Endodermal cell (in vitro differentiated cells): ENCODE results near the gene GPR15LG. TPM values are rescaled to one million over a fixed set of nuclear protein-coding genes. Genes with fewer than 3 reads are reported as not detected.
A peak's percentile ranks its signal among the peaks of the same experiment; 100 is the strongest.

ENCODE experiments used
- DNase-seq: peaks from one replicate; pipeline ENCODE4 v3.0.0-alpha.2; 2017
- H3K27ac ChIP-seq: 2 replicates; pipeline ENCODE4 v1.5.1; 2013; ENCODE audit warnings: mild to moderate bottlenecking, low read depth, low read length, moderate library complexity
- H3K27me3 ChIP-seq: 2 replicates; pipeline ENCODE4 v1.6.1; 2013; ENCODE audit warnings: mild to moderate bottlenecking, low read length, moderate library complexity; ENCODE audit not compliant: insufficient read depth, control insufficient read depth, poor library complexity, severe bottlenecking
- H3K36me3 ChIP-seq: 2 replicates; pipeline ENCODE4 v1.7.0; 2013; ENCODE audit warnings: mild to moderate bottlenecking, low read length, moderate library complexity; ENCODE audit not compliant: control insufficient read depth, insufficient read depth
- H3K4me1 ChIP-seq: one replicate; pipeline ENCODE4 v1.7.0; 2013; ENCODE audit warnings: low read length; ENCODE audit not compliant: control insufficient read depth, insufficient read depth
- H3K4me3 ChIP-seq: 2 replicates; pipeline ENCODE4 v1.5.1; 2013; ENCODE audit warnings: mild to moderate bottlenecking, low read length, moderate library complexity
- H3K9ac ChIP-seq: 2 replicates; pipeline ENCODE4 v1.6.1; 2013; ENCODE audit warnings: mild to moderate bottlenecking, low read length, moderate library complexity; ENCODE audit not compliant: poor library complexity, severe bottlenecking; ENCODE audit errors: extremely low read depth
- H3K9me3 ChIP-seq: 2 replicates; pipeline ENCODE4 v1.6.1; 2013; ENCODE audit warnings: mild to moderate bottlenecking, low read length, moderate library complexity; ENCODE audit not compliant: control insufficient read depth
- H3K27ac Mint-ChIP-seq: 2 replicates; pipeline ENCODE4 v1.8.0; 2020; ENCODE audit warnings: mixed read lengths
- H3K27me3 Mint-ChIP-seq: 2 replicates; pipeline ENCODE4 v1.8.0; 2021; ENCODE audit warnings: mild to moderate bottlenecking, mixed read lengths; ENCODE audit not compliant: insufficient read depth
- H3K36me3 Mint-ChIP-seq: 2 replicates; pipeline ENCODE4 v1.8.0; 2020; ENCODE audit warnings: low read depth, mixed read lengths
- H3K4me1 Mint-ChIP-seq: 2 replicates; pipeline ENCODE4 v1.8.0; 2020; ENCODE audit warnings: mixed read lengths
- H3K4me3 Mint-ChIP-seq: 2 replicates; pipeline ENCODE4 v1.8.0; 2020; ENCODE audit warnings: mild to moderate bottlenecking, moderate library complexity, mixed read lengths
- H3K9me3 Mint-ChIP-seq: 2 replicates; pipeline ENCODE4 v1.8.0; 2020; ENCODE audit warnings: mild to moderate bottlenecking, mixed read lengths
- WGBS, 2 experiments: methylation state at CpG; one replicate each; pipeline versions ENCODE4 v1.1.5 to v1.1.7; 2013; ENCODE audit warnings: missing lambda C conversion rate in 2 of 2, mixed read lengths in 1 of 2; ENCODE audit not compliant: insufficient coverage in 1 of 2, insufficient read length in 1 of 2; 5-methylcytosine and 5-hydroxymethylcytosine counted together
- total RNA-seq, 2 donors: library from RNA; stranded (reverse); fragmentation: NEBNext Ultra II Directional in 1 of 2; extraction: Animal tissue kit (Norgen Biotek cat#: 25700) in 1 of 2; gene quantifications; 2 replicates in 1 of 2; 3 replicates in 1 of 2; pipeline ENCODE4 v1.2.1, GENCODE V29; 2021
- TF ChIP-seq, protein P1 (sequence below): fragments of 200-600 bp; sonication (generic); conservative IDR thresholded peaks from 2 replicates; pipeline ENCODE4 v1.5.0; 2021; ENCODE audit warnings: antibody characterized with exemption, mild to moderate bottlenecking

The GPR15LG gene
- total RNA-seq, 2 donors from 2014 or later, result not detected

DNA sequence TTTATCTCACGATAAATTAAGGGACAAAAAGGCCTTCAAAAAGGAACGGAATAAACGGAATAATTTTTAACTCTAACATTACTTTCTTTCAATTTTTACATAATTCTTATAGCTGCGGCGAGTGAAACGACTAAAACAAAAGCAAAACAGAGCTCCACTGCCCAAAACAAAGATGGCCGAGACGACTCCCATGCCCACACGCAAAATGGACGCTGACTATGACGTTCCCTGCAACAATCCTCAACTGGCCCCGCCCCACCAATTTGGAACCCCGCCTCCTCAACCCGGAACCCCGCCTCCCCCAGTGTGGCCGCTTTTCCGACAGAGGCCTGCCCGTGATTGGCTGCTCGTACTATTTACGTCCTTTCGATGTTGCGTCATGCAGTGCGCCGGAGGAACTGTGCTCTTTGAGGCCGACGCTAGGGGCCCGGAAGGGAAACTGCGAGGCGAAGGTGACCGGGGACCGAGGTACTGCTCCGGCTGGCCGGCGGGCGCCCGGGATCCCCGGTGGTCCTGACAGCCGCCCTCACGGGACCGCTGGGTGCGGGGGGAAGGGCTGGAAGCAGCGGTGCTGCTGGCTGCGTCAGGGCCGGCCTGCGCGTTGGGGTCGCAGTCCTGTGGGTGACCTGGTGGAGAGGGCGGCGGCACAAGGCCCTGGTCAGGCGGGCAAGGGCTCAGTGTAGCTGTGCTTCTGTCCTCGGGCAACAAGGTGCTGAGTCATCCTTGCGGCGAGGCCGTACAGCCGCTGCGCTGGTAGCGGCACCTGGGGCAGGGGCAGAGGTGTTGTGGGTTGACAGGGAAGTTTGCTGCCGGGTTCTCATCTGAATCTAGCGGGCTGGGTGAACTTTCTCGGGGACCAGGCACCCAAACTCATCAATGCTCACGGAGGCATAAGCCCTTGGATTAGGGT is 34.2 kb upstream of the GPR15LG start, which contains the start of gene GHITM:
Gene GHITM, plus strand, starts transcription at position 384 of the 910 bp plus-strand sequence. CDS start 1,992 bp downstream, outside the sequence.
- Mint-ChIP-seq H3K27ac (peak within 1 kb of the TSS; percentile 98), H3K27me3 (peaks cover 7% of the 10 kb centered on the region), H3K9me3 (no peaks in the 10 kb centered on the region), H3K36me3 (peaks cover 21% of the 10 kb centered on the region), H3K4me1 (peaks cover 11% of the 10 kb centered on the region), H3K4me3 (peak within 1 kb of the TSS; percentile 97)
- TF ChIP-seq, protein P1, sequence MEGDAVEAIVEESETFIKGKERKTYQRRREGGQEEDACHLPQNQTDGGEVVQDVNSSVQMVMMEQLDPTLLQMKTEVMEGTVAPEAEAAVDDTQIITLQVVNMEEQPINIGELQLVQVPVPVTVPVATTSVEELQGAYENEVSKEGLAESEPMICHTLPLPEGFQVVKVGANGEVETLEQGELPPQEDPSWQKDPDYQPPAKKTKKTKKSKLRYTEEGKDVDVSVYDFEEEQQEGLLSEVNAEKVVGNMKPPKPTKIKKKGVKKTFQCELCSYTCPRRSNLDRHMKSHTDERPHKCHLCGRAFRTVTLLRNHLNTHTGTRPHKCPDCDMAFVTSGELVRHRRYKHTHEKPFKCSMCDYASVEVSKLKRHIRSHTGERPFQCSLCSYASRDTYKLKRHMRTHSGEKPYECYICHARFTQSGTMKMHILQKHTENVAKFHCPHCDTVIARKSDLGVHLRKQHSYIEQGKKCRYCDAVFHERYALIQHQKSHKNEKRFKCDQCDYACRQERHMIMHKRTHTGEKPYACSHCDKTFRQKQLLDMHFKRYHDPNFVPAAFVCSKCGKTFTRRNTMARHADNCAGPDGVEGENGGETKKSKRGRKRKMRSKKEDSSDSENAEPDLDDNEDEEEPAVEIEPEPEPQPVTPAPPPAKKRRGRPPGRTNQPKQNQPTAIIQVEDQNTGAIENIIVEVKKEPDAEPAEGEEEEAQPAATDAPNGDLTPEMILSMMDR, result peak; percentile 62
- Histone ChIP-seq H3K36me3 (peaks cover 24% of the 10 kb centered on the region), H3K9me3 (no peaks in the 10 kb centered on the region), H3K4me1 (no peaks in the 10 kb centered on the region), H3K9ac (peak within 1 kb of the TSS; percentile 89), H3K27ac (peak within 1 kb of the TSS; percentile 89), H3K4me3 (peak within 1 kb of the TSS; percentile 91), H3K27me3 (no peaks in the 10 kb centered on the region)
- peak; percentile 100 for DNase-seq
- WGBS, 2 experiments, result 1 to 2% methylated on average over 35 to 61 of the region's 61 CpGs

DNA sequence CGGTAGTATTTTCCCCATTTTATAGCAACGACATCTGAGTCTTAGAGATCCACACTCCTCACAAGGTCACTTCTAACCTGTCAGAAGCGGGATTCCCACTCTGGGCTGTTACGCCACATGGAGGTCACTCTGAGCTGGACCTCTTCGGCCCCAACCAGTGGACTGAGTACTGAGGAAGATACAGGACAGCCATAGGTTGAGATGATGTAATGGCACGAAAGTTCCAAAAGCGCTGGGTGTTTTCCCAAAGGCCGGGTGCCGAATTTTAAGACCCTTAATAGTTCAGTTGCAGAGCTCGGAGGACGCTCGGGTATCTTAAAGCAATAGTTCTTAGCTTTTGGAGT is 33.6 kb upstream of the GPR15LG start:
- 11 to 12% methylated on average over 9 to 12 of the region's 12 CpGs for WGBS, 2 experiments
- peak overlapping the region; percentile 91 for H3K4me3 ChIP-seq
- H3K4me1 Mint-ChIP-seq, result peaks cover 11% of the 10 kb centered on the region
- H3K36me3 ChIP-seq, result peaks cover 30% of the 10 kb centered on the region
- DNase-seq, result peak; percentile 51
- peak overlapping the region; percentile 98 for H3K27ac Mint-ChIP-seq
- H3K9me3 ChIP-seq, result no peaks in the 10 kb centered on the region
- peak overlapping the region; percentile 97 for H3K4me3 Mint-ChIP-seq
- no peaks in the 10 kb centered on the region for H3K4me1 ChIP-seq
- peaks cover 27% of the 10 kb centered on the region for H3K36me3 Mint-ChIP-seq
- no peaks in the 10 kb centered on the region for H3K27me3 ChIP-seq
- peak overlapping the region; percentile 89 for H3K9ac ChIP-seq
- peak overlapping the region; percentile 89 for H3K27ac ChIP-seq
- TF ChIP-seq, protein P1, result no peak
- peaks cover 6% of the 10 kb centered on the region for H3K27me3 Mint-ChIP-seq
- H3K9me3 Mint-ChIP-seq, result no peaks in the 10 kb centered on the region

DNA sequence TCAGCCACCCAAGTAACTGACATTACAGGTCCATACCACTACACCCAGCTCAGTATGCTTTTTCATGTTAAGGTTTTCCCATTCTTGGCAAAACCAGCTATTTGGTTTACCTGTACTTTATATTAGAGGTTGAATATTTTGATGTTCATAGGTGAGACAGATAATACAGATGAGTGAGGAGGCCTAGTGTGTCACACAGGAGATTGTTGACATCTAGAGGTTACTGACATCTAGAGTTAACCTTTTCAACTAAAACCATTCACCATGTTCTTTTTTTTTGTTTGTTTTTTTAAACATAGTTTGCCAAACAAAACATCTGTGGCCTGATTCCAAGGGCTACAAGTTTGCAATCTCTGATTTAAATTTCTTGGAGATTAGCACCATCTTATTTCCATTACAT is 26.3 kb upstream of the GPR15LG start:
- H3K4me1 Mint-ChIP-seq, result no peaks in the 10 kb centered on the region
- Histone ChIP-seq H3K4me3 (no peak overlapping the region), H3K9ac (no peak overlapping the region), H3K4me1 (no peaks in the 10 kb centered on the region), H3K27me3 (no peaks in the 10 kb centered on the region), H3K27ac (no peak overlapping the region), H3K9me3 (no peaks in the 10 kb centered on the region), H3K36me3 (peaks cover 93% of the 10 kb centered on the region)
- DNase-seq, result no peak
- no peaks in the 10 kb centered on the region for H3K9me3 Mint-ChIP-seq
- H3K27ac Mint-ChIP-seq, result no peak overlapping the region
- H3K27me3 Mint-ChIP-seq, result no peaks in the 10 kb centered on the region
- H3K36me3 Mint-ChIP-seq, result peaks cover 60% of the 10 kb centered on the region
- no peak overlapping the region for H3K4me3 Mint-ChIP-seq
- TF ChIP-seq, protein P1, result no peak
